Measurements from ENCODE around the gene TNFRSF19.

DNA sequence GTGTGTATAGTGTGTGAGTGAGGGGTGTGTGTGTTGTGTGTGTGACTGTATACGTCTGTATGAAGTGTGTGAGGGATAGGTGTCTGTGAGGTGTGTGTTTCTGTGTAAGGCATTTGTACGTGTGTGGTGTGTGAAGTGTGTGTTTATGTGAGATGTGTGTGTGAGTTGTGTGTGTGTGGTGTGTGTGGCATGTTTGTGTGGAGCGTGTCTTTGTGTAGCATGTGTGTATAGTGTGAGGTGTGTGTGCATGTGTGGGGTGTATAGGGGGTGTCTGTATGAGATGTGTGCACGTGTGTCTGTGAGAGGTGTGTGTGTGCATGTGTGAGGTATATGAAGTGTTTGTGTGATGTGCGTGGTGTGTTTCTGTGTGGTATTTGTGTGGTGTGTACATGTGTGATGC, 13.2 kb upstream of the TNFRSF19 start:
- TF ChIP-seq, protein P1, sequence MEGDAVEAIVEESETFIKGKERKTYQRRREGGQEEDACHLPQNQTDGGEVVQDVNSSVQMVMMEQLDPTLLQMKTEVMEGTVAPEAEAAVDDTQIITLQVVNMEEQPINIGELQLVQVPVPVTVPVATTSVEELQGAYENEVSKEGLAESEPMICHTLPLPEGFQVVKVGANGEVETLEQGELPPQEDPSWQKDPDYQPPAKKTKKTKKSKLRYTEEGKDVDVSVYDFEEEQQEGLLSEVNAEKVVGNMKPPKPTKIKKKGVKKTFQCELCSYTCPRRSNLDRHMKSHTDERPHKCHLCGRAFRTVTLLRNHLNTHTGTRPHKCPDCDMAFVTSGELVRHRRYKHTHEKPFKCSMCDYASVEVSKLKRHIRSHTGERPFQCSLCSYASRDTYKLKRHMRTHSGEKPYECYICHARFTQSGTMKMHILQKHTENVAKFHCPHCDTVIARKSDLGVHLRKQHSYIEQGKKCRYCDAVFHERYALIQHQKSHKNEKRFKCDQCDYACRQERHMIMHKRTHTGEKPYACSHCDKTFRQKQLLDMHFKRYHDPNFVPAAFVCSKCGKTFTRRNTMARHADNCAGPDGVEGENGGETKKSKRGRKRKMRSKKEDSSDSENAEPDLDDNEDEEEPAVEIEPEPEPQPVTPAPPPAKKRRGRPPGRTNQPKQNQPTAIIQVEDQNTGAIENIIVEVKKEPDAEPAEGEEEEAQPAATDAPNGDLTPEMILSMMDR (IDR thresholded peaks at IDR 0.05), result no peak
- no peak for TF ChIP-seq POLR2A (IDR thresholded peaks at IDR 0.05)

All from testis (tissue), 2 donors.